ENCODE results near the gene CDH18.

- TF ChIP-seq POLR2A (IDR thresholded peaks at IDR 0.05) (no peak), POLR2AphosphoS5 (IDR thresholded peaks at IDR 0.05) (no peak)
These were observed 508.4 kb downstream of the CDH18 start for GRCh38 chr5:19479562-19479961.
